ENCODE results near the gene ICAM3. TPM values are rescaled to one million over a fixed set of nuclear protein-coding genes. Genes with fewer than 3 reads are reported as not detected.

Gene ICAM3
- total and polyA plus RNA-seq, 2 donors = 3.8 to 9.7 TPM

GRCh38 chr19:10295305-10295846, 44.0 kb downstream of the ICAM3 start:
- Histone ChIP-seq H3K27ac (ENCODE audit: low read depth) (no peak overlapping the region), H3K36me3 (ENCODE audit: insufficient read depth) (no peaks in the 10 kb centered on the region), H3K4me3 (ENCODE audit: low read depth, low read length) (peak overlapping the region; percentile 19), H3K4me1 (ENCODE audit: insufficient read depth) (no peaks in the 10 kb centered on the region)
- WGBS = 2% methylated on average over 48 of the region's 48 CpGs
- DNase-seq (ENCODE audit: extremely low spot score) = no peak

GRCh38 chr19:10294368-10294697, 45.1 kb downstream of the ICAM3 start:
- no peak overlapping the region for H3K4me3 ChIP-seq (ENCODE audit: low read depth, low read length)
- H3K27ac ChIP-seq (ENCODE audit: low read depth) = no peak overlapping the region
- peaks cover 3% of the 10 kb centered on the region for H3K4me1 ChIP-seq (ENCODE audit: insufficient read depth)
- no peaks in the 10 kb centered on the region for H3K36me3 ChIP-seq (ENCODE audit: insufficient read depth)
- 12% methylated on average over 25 of the region's 25 CpGs for WGBS
- no peak for DNase-seq (ENCODE audit: extremely low spot score)

- no peak overlapping the region for H3K27ac ChIP-seq (ENCODE audit: low read depth)
- no peak for DNase-seq (ENCODE audit: extremely low spot score)
- H3K4me3 ChIP-seq (ENCODE audit: low read depth, low read length) = no peak overlapping the region
- WGBS = 17% methylated on average over 49 of the region's 49 CpGs
- no peaks in the 10 kb centered on the region for H3K36me3 ChIP-seq (ENCODE audit: insufficient read depth)
- H3K4me1 ChIP-seq (ENCODE audit: insufficient read depth) = peaks cover 4% of the 10 kb centered on the region
Measured at GRCh38 chr19:10293637-10294367, 45.6 kb downstream of the ICAM3 start.

GRCh38 chr19:10292789-10293636, 46.4 kb downstream of the ICAM3 start:
- Histone ChIP-seq H3K4me3 (ENCODE audit: low read depth, low read length) (no peak overlapping the region), H3K4me1 (ENCODE audit: insufficient read depth) (peaks cover 4% of the 10 kb centered on the region), H3K27ac (ENCODE audit: low read depth) (no peak overlapping the region), H3K36me3 (ENCODE audit: insufficient read depth) (no peaks in the 10 kb centered on the region)
- no peak for DNase-seq (ENCODE audit: extremely low spot score)
- WGBS = 15% methylated on average over 56 of the region's 56 CpGs

GRCh38 chr19:10292206-10292788, 47.1 kb downstream of the ICAM3 start:
- Histone ChIP-seq H3K27ac (ENCODE audit: low read depth) (no peak overlapping the region), H3K4me3 (ENCODE audit: low read depth, low read length) (peak overlapping the region; percentile 11), H3K4me1 (ENCODE audit: insufficient read depth) (peaks cover 4% of the 10 kb centered on the region), H3K36me3 (ENCODE audit: insufficient read depth) (no peaks in the 10 kb centered on the region)
- 1% methylated on average over 45 of the region's 45 CpGs for WGBS
- no peak for DNase-seq (ENCODE audit: extremely low spot score)

- no peak for DNase-seq (ENCODE audit: extremely low spot score)
- Histone ChIP-seq H3K4me3 (ENCODE audit: low read depth, low read length) (peak overlapping the region; percentile 30), H3K4me1 (ENCODE audit: insufficient read depth) (peaks cover 4% of the 10 kb centered on the region), H3K36me3 (ENCODE audit: insufficient read depth) (no peaks in the 10 kb centered on the region), H3K27ac (ENCODE audit: low read depth) (no peak overlapping the region)
- WGBS = 2% methylated on average over 49 of the region's 49 CpGs
Measured at GRCh38 chr19:10291554-10292205, 47.7 kb downstream of the ICAM3 start.

- Histone ChIP-seq H3K27ac (ENCODE audit: low read depth) (no peak overlapping the region), H3K36me3 (ENCODE audit: insufficient read depth) (no peaks in the 10 kb centered on the region), H3K4me1 (ENCODE audit: insufficient read depth) (peaks cover 4% of the 10 kb centered on the region), H3K4me3 (ENCODE audit: low read depth, low read length) (peak overlapping the region; percentile 30)
- no peak for DNase-seq (ENCODE audit: extremely low spot score)
- WGBS = under 1% methylated on average over 57 of the region's 57 CpGs
Measured at GRCh38 chr19:10290876-10291553, 48.4 kb downstream of the ICAM3 start.

GRCh38 chr19:10290357-10290875, 49.0 kb downstream of the ICAM3 start:
- H3K4me1 ChIP-seq (ENCODE audit: insufficient read depth) = peaks cover 4% of the 10 kb centered on the region
- H3K4me3 ChIP-seq (ENCODE audit: low read depth, low read length) = peak overlapping the region; percentile 29
- WGBS = 2% methylated on average over 30 of the region's 30 CpGs
- no peak overlapping the region for H3K27ac ChIP-seq (ENCODE audit: low read depth)
- DNase-seq (ENCODE audit: extremely low spot score) = no peak
- H3K36me3 ChIP-seq (ENCODE audit: insufficient read depth) = no peaks in the 10 kb centered on the region

- peak within 1 kb of the TSS; percentile 30 for H3K4me3 ChIP-seq (ENCODE audit: low read depth, low read length)
- DNase-seq (ENCODE audit: extremely low spot score) = no peak
- H3K4me1 ChIP-seq (ENCODE audit: insufficient read depth) = peaks cover 4% of the 10 kb centered on the region
Measured at GRCh38 chr19:10289836-10290356, 49.5 kb downstream of the ICAM3 start, which contains the start of gene ICAM5. Gene ICAM5 (plus strand): TSS chr19:10289952. CDS start chr19:10290044, 92 bp downstream.

GRCh38 chr19:10289167-10289835, 50.1 kb downstream of the ICAM3 start:
- under 1% methylated on average over 50 of the region's 50 CpGs for whole genome bisulfite sequencing
- Histone ChIP-seq H3K4me1 (ENCODE audit: insufficient read depth) (peaks cover 4% of the 10 kb centered on the region), H3K27ac (ENCODE audit: low read depth) (no peak overlapping the region), H3K36me3 (ENCODE audit: insufficient read depth) (no peaks in the 10 kb centered on the region), H3K4me3 (ENCODE audit: low read depth, low read length) (peak overlapping the region; percentile 29)
- DNase-seq (ENCODE audit: extremely low spot score) = no peak

More at GRCh38 chr19:10289836-10290356, 49.5 kb downstream of the ICAM3 start, which contains the start of gene ICAM5:
- no peaks in the 10 kb centered on the region for H3K36me3 ChIP-seq (ENCODE audit: insufficient read depth)
- H3K27ac ChIP-seq (ENCODE audit: low read depth) = no peak within 1 kb of the TSS
- 1% methylated on average over 45 of the region's 45 CpGs for WGBS

GRCh38 chr19:10288662-10289166, 50.7 kb downstream of the ICAM3 start:
- no peaks in the 10 kb centered on the region for H3K36me3 ChIP-seq (ENCODE audit: insufficient read depth)
- DNase-seq (ENCODE audit: extremely low spot score) = no peak
- no peak overlapping the region for H3K4me3 ChIP-seq (ENCODE audit: low read depth, low read length)
- no peak overlapping the region for H3K27ac ChIP-seq (ENCODE audit: low read depth)
- H3K4me1 ChIP-seq (ENCODE audit: insufficient read depth) = peaks cover 4% of the 10 kb centered on the region
- 3% methylated on average over 23 of the region's 23 CpGs for WGBS

Data from urinary bladder (tissue), 4 donors.